ENCODE data around the gene CD9.
A peak's percentile ranks its signal among the peaks of the same experiment; 100 is the strongest.

The CD9 gene

DNA sequence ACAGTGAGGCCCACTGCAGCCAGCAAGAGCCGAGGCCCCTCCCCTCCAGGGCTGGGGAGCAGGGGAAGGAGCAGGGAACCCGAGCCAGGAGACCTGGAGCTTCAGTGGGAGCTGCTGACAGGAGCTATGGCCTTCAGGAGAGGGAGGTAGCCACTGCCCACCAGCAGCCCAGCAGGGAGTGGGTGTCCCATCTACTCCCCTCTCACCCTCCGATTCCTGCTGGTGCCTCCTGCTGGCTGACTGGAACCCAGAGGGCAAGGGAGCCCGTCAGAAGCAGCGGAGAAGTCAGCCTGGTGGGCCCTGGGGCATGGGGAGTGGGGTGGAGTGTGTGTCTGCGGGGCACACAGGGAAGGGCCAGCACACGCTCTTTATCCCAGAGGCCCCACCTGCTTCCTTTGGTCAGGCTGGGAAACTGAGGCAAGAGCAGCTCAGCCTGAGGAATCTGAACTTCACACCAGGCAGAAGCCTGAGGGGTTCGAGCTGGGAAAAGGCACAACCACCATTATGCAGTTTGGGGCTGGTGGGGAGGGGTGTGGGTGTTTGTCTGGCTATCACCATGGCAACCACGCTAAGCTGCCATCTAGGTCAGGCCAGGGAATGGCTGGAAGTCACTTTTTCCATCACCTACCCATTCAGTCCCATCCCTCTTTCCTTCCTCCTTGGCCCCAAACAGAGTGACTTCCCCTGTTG, 73.5 kb downstream of the CD9 start:
- Histone ChIP-seq H3K14ac (ENCODE audit: low read length) (peak overlapping the region; percentile 96), H3K4me2 (ENCODE audit: low read length) (peak overlapping the region; percentile 27), H2AK5ac (ENCODE audit: low read length) (peak overlapping the region; percentile 98), H3K27ac (ENCODE audit: low read depth, low read length) (peak overlapping the region; percentile 97), H3K4me1 (ENCODE audit: control insufficient read depth in 1 of 2, insufficient read depth in 2 of 2, low read length in 2 of 2) (peaks cover 21 to 29% of the 10 kb centered on the region in 2 experiments), H3K9me3 (ENCODE audit: insufficient read depth, low read depth, low read length) (no peaks in the 10 kb centered on the region), H3K27me3 (ENCODE audit: insufficient read depth, low read length) (no peaks in the 10 kb centered on the region), H2AFZ (ENCODE audit: insufficient read depth, low read length, poor library complexity) (peak overlapping the region; percentile 51), H3K4ac (ENCODE audit: low read depth, low read length) (peak overlapping the region; percentile 96), H4K8ac (ENCODE audit: low read depth, low read length) (peak overlapping the region; percentile 77), H4K91ac (ENCODE audit: low read depth, low read length) (peak overlapping the region; percentile 99), H3K18ac (ENCODE audit: low read length) (peak overlapping the region; percentile 96), H3K4me3 (ENCODE audit: low read depth, low read length) (no peak overlapping the region), H3K36me3 (ENCODE audit: control insufficient read depth in 1 of 2, insufficient read depth in 2 of 2, low read length in 2 of 2) (no peaks in the 10 kb centered on the region), H4K12ac (ENCODE audit: low read depth, low read length) (peak overlapping the region; percentile 23), H3K23ac (ENCODE audit: low read length) (no peak overlapping the region), H2BK120ac (ENCODE audit: insufficient read depth, low read length, poor library complexity) (peak overlapping the region; percentile 90), H3K79me1 (ENCODE audit: low read length) (peaks cover 31% of the 10 kb centered on the region), H3K79me2 (ENCODE audit: control insufficient read depth, insufficient read depth, low read length, poor library complexity) (peaks cover 12% of the 10 kb centered on the region), H2BK5ac (ENCODE audit: low read depth, low read length, poor library complexity) (peak overlapping the region; percentile 87), H2BK12ac (ENCODE audit: low read length) (peak overlapping the region; percentile 100), H3K9ac (ENCODE audit: low read length) (no peak overlapping the region)
- DNase-seq = peak; percentile 81 to 90
- WGBS (ENCODE audit: extremely low coverage, insufficient coverage, insufficient read length) = no CpG with 5 or more reads among the region's 9 CpGs

DNA sequence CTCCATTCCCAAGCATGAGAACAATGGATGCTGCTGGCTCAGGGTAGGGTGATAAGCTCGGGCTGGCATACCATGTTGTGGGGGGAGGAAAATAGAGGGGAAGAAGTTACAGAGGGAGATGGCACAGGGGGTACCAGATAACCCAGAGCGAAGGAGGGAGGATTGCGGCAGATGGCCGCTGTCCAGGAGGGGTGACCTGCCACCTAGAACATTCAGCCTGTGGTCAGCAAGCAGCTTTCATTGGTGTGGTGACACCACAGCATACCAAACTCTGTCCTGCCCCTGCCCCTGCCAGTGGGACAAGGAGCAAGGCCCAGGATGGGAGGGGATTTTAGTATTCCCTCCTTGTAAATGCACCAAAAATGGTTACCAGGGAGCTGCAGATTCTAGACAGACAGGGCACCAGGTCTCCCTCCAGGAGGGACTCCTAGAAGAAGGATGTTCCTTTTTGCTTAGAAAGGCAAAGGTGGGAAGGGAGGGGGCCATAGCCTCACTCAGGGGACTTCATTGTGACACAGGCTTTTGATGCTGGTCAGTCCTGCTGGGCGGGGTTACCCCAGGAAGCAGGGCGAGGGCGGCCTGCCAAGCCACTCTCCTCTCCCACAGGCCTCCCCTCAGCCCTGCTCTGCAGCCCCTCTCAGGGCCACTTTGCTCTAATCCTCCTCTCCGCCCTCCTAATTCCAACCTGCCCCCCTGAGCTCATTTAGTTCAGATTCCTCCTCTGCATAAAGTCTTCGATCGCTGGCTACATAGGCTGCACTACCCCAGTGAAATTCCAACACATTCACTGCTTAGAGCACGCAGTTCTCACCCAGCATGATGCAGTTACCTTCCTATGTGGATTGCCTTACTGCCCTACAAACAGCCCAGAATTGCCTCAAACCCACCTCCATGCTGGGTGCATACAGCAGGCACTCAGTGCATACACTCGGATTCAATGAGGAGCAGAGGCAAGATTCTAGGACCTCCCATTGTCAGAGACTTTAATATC, 74.3 kb downstream of the CD9 start:
- no CpG with 5 or more reads among the region's 12 CpGs for WGBS (ENCODE audit: extremely low coverage, insufficient coverage, insufficient read length)

DNA sequence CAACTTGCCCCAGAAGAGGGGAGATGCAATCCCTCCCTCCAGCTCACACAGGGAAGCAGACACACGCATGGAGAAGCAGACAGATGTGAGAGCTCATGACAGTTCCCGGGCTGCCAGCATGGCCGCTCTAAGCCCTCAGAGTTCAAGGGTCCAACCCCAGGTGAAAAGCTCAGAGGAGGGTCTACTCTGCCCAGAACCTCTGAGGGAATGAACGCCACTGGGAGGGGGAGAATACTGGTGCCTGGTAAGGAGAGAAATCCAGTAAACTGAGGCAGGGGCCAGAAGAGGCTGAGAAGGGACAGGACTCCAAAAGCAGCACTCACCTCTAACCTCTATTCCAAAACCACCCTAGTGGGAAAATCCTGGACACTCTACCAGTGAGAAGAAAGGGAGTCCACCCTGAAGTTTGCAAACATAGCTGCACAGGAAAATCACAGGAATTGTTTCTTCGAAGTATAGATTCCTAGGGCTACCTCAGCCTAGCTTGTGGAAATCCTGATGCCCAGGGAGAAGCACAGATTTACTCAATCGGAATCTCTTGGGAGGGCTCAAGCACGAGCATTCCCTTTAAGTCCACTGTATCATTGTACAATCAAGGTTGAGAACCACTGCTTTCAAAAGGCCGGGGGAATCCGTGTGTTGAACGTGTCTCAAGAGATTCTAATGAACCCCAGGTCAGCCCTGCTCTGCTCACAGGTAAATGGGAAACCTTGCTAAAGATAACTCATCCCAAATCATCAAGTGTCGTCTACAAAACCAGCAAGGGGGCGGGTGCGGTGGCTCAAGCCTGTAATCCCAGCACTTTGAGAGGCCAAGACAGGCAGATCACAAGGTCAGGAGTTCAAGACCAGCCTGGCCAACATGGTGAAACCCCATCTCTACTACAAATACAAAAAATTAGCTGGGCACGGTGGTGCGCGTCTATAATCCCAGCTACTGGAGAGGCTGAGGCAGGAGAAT, 76.0 kb downstream of the CD9 start:
- peak; percentile 26 to 51 for DNase-seq
- Histone ChIP-seq H4K8ac (ENCODE audit: low read depth, low read length) (no peak overlapping the region), H2AFZ (ENCODE audit: insufficient read depth, low read length, poor library complexity) (no peak overlapping the region), H3K27ac (ENCODE audit: low read depth, low read length) (no peak overlapping the region), H3K79me1 (ENCODE audit: low read length) (peaks cover 51% of the 10 kb centered on the region), H2AK5ac (ENCODE audit: low read length) (peak overlapping the region; percentile 69), H3K14ac (ENCODE audit: low read length) (no peak overlapping the region), H3K4me1 (ENCODE audit: control insufficient read depth in 1 of 2, insufficient read depth in 2 of 2, low read length in 2 of 2) (peaks cover 39 to 52% of the 10 kb centered on the region in 2 experiments), H2BK120ac (ENCODE audit: insufficient read depth, low read length, poor library complexity) (no peak overlapping the region), H3K27me3 (ENCODE audit: insufficient read depth, low read length) (no peaks in the 10 kb centered on the region), H2BK12ac (ENCODE audit: low read length) (peak overlapping the region; percentile 51), H3K18ac (ENCODE audit: low read length) (no peak overlapping the region), H3K23ac (ENCODE audit: low read length) (no peak overlapping the region), H3K4ac (ENCODE audit: low read depth, low read length) (no peak overlapping the region), H3K9me3 (ENCODE audit: insufficient read depth, low read depth, low read length) (no peaks in the 10 kb centered on the region), H3K79me2 (ENCODE audit: control insufficient read depth, insufficient read depth, low read length, poor library complexity) (peaks cover 18% of the 10 kb centered on the region), H2BK5ac (ENCODE audit: low read depth, low read length, poor library complexity) (peak overlapping the region; percentile 4), H4K91ac (ENCODE audit: low read depth, low read length) (peak overlapping the region; percentile 30), H4K12ac (ENCODE audit: low read depth, low read length) (no peak overlapping the region), H3K4me2 (ENCODE audit: low read length) (no peak overlapping the region), H3K9ac (ENCODE audit: low read length) (no peak overlapping the region), H3K36me3 (ENCODE audit: control insufficient read depth in 1 of 2, insufficient read depth in 2 of 2, low read length in 2 of 2) (no peaks in the 10 kb centered on the region), H3K4me3 (ENCODE audit: low read depth, low read length) (no peak overlapping the region)
- WGBS (ENCODE audit: extremely low coverage, insufficient coverage, insufficient read length) = no CpG with 5 or more reads among the region's 16 CpGs

More for the DNA sequence above, 74.3 kb downstream of the CD9 start:
- Histone ChIP-seq H3K27me3 (ENCODE audit: insufficient read depth, low read length) (no peaks in the 10 kb centered on the region), H3K9me3 (ENCODE audit: insufficient read depth, low read depth, low read length) (no peaks in the 10 kb centered on the region), H3K4me3 (ENCODE audit: low read depth, low read length) (no peak overlapping the region), H3K27ac (ENCODE audit: low read depth, low read length) (peak overlapping the region; percentile 97), H2AFZ (ENCODE audit: insufficient read depth, low read length, poor library complexity) (peak overlapping the region; percentile 7), H4K12ac (ENCODE audit: low read depth, low read length) (no peak overlapping the region), H3K36me3 (ENCODE audit: control insufficient read depth in 1 of 2, insufficient read depth in 2 of 2, low read length in 2 of 2) (no peaks in the 10 kb centered on the region), H2AK5ac (ENCODE audit: low read length) (peak overlapping the region; percentile 65), H3K79me2 (ENCODE audit: control insufficient read depth, insufficient read depth, low read length, poor library complexity) (peaks cover 15% of the 10 kb centered on the region), H4K8ac (ENCODE audit: low read depth, low read length) (peak overlapping the region; percentile 77), H3K23ac (ENCODE audit: low read length) (no peak overlapping the region), H3K18ac (ENCODE audit: low read length) (peak overlapping the region; percentile 96), H3K9ac (ENCODE audit: low read length) (no peak overlapping the region), H2BK12ac (ENCODE audit: low read length) (peak overlapping the region; percentile 100), H2BK120ac (ENCODE audit: insufficient read depth, low read length, poor library complexity) (peak overlapping the region; percentile 90), H2BK5ac (ENCODE audit: low read depth, low read length, poor library complexity) (peak overlapping the region; percentile 87), H3K4ac (ENCODE audit: low read depth, low read length) (peak overlapping the region; percentile 27), H3K79me1 (ENCODE audit: low read length) (peaks cover 38% of the 10 kb centered on the region), H4K91ac (ENCODE audit: low read depth, low read length) (peak overlapping the region; percentile 99), H3K4me1 (ENCODE audit: control insufficient read depth in 1 of 2, insufficient read depth in 2 of 2, low read length in 2 of 2) (peaks cover 28 to 37% of the 10 kb centered on the region in 2 experiments), H3K4me2 (ENCODE audit: low read length) (no peak overlapping the region), H3K14ac (ENCODE audit: low read length) (peak overlapping the region; percentile 68)
- peak; percentile 85 to 93 for DNase-seq

Measured in trophoblast cell (in vitro differentiated cells and primary cell).